ENCODE measurements around the gene TMEM117.
A peak's percentile ranks its signal among the peaks of the same experiment; 100 is the strongest.

The TMEM117 gene

GRCh38 chr12:43965899-43966298 is 130.0 kb downstream of the TMEM117 start:
- H3K4me3 ChIP-seq (replicated peaks in 1 of 2; ENCODE audit: low read depth in 2 of 2, low read length in 2 of 2): no peak overlapping the region
- TF ChIP-seq CTCF (IDR thresholded peaks at IDR 0.05; ENCODE audit: low read depth, low read length): no peak
- DNase-seq (ENCODE audit: low read depth in 2 of 2): no peak

GRCh38 chr12:43968736-43969135 is 132.9 kb downstream of the TMEM117 start:
- TF ChIP-seq CTCF (IDR thresholded peaks at IDR 0.05; ENCODE audit: low read depth, low read length): no peak
- no peak for DNase-seq (ENCODE audit: low read depth in 2 of 2)
- H3K4me3 ChIP-seq (replicated peaks in 1 of 2; ENCODE audit: low read depth in 2 of 2, low read length in 2 of 2): no peak overlapping the region

GRCh38 chr12:43969882-43970281 is 134.0 kb downstream of the TMEM117 start:
- no peak for TF ChIP-seq CTCF (IDR thresholded peaks at IDR 0.05; ENCODE audit: low read depth, low read length)
- no peak overlapping the region for H3K4me3 ChIP-seq (replicated peaks in 1 of 2; ENCODE audit: low read depth in 2 of 2, low read length in 2 of 2)
- peak; percentile 26 to 62 for DNase-seq (ENCODE audit: low read depth in 2 of 2)

- DNase-seq (ENCODE audit: low read depth in 2 of 2): no peak
- H3K4me3 ChIP-seq (replicated peaks in 1 of 2; ENCODE audit: low read depth in 2 of 2, low read length in 2 of 2): no peak overlapping the region
- TF ChIP-seq CTCF (IDR thresholded peaks at IDR 0.05; ENCODE audit: low read depth, low read length): no peak
Observed at GRCh38 chr12:43973385-43973784, 137.5 kb downstream of the TMEM117 start.

- TF ChIP-seq CTCF (IDR thresholded peaks at IDR 0.05; ENCODE audit: low read depth, low read length): no peak
- DNase-seq (ENCODE audit: low read depth in 2 of 2): no peak
- no peak overlapping the region for H3K4me3 ChIP-seq (replicated peaks in 1 of 2; ENCODE audit: low read depth in 2 of 2, low read length in 2 of 2)
Observed at GRCh38 chr12:43973993-43974392, 138.1 kb downstream of the TMEM117 start.

GRCh38 chr12:43976027-43976426 is 140.1 kb downstream of the TMEM117 start:
- no peak overlapping the region for H3K4me3 ChIP-seq (replicated peaks in 1 of 2; ENCODE audit: low read depth in 2 of 2, low read length in 2 of 2)
- no peak for TF ChIP-seq CTCF (IDR thresholded peaks at IDR 0.05; ENCODE audit: low read depth, low read length)
- DNase-seq (ENCODE audit: low read depth in 2 of 2): peak in 1 of 2 donors; percentile 40

GRCh38 chr12:43978556-43978955 is 142.7 kb downstream of the TMEM117 start:
- no peak for DNase-seq (ENCODE audit: low read depth in 2 of 2)
- no peak for TF ChIP-seq CTCF (IDR thresholded peaks at IDR 0.05; ENCODE audit: low read depth, low read length)
- H3K4me3 ChIP-seq (replicated peaks in 1 of 2; ENCODE audit: low read depth in 2 of 2, low read length in 2 of 2): no peak overlapping the region
